ENCODE results near the gene GARS1.

GARS1 gene

DNA sequence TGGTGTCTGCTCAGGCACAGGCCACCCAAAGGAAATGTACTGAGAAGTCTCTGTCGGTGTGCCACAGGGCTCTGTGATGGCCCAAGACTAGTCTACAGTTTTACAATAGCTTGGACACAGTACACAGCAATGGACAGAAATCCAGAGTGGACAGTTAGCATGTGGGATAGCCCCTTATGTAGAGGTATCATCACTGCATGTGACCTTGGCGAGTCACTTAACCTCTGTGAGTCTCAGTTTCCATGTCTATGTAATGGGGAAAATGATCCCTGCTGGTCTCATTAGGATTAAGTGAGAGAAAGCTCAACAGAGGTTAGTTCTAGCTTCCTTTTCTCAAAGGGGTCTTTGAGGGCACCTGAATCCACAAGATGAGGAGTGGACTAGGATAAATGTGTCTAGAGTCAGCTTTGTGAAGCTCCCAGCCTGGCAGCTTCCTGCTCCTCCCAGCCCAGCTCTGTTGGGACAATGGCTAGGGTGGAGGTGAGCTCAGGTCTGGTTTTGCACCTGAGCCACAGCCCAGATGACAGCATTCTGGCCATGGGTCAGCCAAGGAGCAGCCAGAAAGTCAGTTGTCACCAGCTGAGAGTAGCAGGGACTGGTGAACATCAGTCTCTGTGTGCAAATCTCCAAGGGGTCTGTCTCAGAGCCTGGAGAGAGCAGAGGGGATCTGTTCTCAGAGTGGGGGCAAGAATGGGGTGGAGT is 69.7 kb downstream of the GARS1 start:
- DNase-seq (ENCODE audit: low read depth), result no peak
- TF ChIP-seq, protein P1, sequence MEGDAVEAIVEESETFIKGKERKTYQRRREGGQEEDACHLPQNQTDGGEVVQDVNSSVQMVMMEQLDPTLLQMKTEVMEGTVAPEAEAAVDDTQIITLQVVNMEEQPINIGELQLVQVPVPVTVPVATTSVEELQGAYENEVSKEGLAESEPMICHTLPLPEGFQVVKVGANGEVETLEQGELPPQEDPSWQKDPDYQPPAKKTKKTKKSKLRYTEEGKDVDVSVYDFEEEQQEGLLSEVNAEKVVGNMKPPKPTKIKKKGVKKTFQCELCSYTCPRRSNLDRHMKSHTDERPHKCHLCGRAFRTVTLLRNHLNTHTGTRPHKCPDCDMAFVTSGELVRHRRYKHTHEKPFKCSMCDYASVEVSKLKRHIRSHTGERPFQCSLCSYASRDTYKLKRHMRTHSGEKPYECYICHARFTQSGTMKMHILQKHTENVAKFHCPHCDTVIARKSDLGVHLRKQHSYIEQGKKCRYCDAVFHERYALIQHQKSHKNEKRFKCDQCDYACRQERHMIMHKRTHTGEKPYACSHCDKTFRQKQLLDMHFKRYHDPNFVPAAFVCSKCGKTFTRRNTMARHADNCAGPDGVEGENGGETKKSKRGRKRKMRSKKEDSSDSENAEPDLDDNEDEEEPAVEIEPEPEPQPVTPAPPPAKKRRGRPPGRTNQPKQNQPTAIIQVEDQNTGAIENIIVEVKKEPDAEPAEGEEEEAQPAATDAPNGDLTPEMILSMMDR (IDR thresholded peaks at IDR 0.05; ENCODE audit: insufficient read depth, low read depth, low read length, missing control alignments), result no peak
- no peak overlapping the region for H3K4me3 ChIP-seq (ENCODE audit: low read length)

DNA sequence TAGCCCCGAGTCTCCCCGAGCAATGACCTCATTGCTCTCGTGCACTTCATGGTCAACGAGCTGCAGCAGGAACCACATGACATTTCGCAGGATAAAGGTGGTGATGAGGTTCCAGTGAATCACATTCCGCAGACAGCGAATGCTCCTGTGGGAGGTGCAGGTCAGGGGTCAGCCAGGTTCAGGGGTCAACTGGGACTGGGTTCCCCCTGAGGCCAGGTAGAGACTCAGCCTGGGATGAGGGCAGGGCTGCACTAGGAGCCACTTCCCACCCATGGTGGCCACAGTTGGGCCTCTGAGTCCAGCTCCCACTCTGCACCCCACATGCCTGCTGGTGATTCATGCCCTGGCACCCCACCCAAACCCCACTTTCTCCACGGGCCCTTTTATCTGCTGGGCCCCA is 70.4 kb downstream of the GARS1 start:
- TF ChIP-seq, protein P1 (IDR thresholded peaks at IDR 0.05; ENCODE audit: insufficient read depth, low read depth, low read length, missing control alignments), result no peak
- H3K4me3 ChIP-seq (ENCODE audit: low read length), result no peak overlapping the region
- no peak for DNase-seq (ENCODE audit: low read depth)

DNA sequence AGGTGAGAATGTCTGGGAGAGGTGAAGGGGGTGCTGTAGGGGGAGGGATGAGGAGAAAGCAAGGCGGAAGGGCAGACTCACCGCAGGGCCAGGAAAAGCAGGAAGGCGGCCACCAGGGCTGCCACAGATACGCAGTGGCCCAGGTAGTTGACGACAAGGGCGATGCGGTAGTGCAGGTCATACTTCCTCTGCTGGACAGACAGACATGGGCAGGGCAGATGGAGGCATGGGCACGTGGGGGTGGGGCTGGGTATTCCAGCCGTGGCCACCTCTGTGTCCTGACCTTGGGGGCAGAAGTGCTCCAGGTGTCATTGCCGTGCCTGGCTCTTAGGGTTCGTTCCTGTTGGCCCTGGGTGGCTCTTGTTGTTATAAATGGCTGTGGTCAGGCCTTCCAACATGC is 70.8 kb downstream of the GARS1 start:
- H3K4me3 ChIP-seq (ENCODE audit: low read length), result no peak overlapping the region
- TF ChIP-seq, protein P1 (IDR thresholded peaks at IDR 0.05; ENCODE audit: insufficient read depth, low read depth, low read length, missing control alignments), result no peak
- DNase-seq (ENCODE audit: low read depth), result no peak

DNA sequence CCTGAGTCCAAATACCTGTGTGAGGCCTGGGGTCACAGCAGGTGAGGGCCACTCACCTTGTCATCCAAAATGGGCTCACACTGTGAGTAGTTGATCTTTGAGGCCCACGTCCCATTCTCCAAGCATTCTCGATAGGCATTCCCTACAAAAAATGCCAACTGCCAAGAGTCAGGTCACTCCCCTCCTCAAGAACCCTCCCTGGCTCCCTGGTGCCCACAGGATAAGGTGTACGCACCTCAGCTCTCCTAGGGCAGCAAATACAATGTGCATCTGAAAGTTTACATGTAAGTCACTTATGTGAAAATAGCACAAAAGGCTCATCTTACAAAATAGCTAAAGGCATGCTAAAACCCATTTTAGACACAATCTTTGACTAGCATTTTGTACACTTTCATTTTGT is 72.5 kb downstream of the GARS1 start:
- no peak for DNase-seq (ENCODE audit: low read depth)
- TF ChIP-seq, protein P1 (IDR thresholded peaks at IDR 0.05; ENCODE audit: insufficient read depth, low read depth, low read length, missing control alignments), result no peak
- no peak overlapping the region for H3K4me3 ChIP-seq (ENCODE audit: low read length)

DNA sequence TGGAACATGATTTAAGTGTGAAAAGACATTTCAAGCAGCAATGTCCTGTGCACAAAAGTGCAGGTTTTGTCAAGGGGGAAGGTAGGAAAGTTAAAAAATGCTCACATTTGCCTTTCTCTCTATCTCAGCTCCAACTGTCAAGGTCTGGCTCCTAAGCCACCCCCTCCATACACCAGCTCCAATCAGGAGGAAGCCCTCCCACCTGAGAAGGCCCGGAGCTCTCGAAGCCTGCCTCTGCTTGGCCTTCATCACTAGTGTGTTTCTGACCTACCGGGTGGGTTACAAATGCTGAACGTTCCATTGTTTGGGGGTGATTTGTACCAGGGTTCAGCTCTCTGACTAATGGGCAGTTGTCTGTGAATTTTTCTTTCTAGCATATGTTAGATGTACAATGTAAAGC is 73.4 kb downstream of the GARS1 start:
- TF ChIP-seq, protein P1 (IDR thresholded peaks at IDR 0.05; ENCODE audit: insufficient read depth, low read depth, low read length, missing control alignments), result no peak
- DNase-seq (ENCODE audit: low read depth), result no peak
- H3K4me3 ChIP-seq (ENCODE audit: low read length), result no peak overlapping the region

DNA sequence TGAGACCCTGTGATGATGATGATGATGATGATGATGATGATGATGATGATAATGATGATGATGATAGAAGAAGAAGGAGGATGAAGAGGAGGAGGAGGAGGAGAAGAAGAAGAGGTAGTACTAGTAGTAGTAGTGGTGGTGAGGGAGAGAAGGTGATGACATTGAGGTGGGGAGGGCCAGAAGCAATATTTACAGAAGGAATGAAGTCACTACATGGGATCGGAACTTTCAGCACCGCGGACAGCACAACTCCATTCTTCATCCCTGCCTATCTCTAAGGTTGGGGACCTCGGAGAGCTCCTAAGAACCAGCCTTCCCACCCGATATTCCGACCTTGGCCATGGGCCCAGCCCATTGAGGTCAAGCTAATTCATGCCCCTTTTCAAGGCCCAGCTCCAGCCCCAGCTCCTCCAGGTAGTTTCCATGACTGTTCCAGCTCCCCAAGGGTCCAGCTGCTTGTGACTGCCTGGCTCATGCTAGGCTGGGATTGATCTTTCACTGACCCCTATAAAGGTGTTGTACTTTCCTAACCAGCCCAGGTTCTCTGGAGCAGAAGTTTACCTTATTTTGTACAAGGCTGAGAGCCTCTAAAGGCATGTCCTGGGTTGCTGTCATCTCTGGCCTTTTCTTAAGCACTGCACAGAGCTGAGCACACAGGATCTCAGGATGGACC is 77.3 kb downstream of the GARS1 start:
- DNase-seq (ENCODE audit: low read depth), result peak; percentile 84
- TF ChIP-seq, protein P1 (IDR thresholded peaks at IDR 0.05; ENCODE audit: insufficient read depth, low read depth, low read length, missing control alignments), result no peak
- no peak overlapping the region for H3K4me3 ChIP-seq (ENCODE audit: low read length)
